ENCODE results near the gene CDCP2.

- no peak for TF ChIP-seq CTCF (IDR thresholded peaks at IDR 0.05)
- no peak for TF ChIP-seq POLR2A (IDR thresholded peaks at IDR 0.05)
- no peak for TF ChIP-seq POLR2AphosphoS5 (IDR thresholded peaks at IDR 0.05; ENCODE audit: insufficient read depth in 1 of 2, low read depth in 1 of 2)
These were observed 12.3 kb upstream of the CDCP2 start for GRCh38 chr1:54165146-54165545.
